Measurements from ENCODE around the gene TRIP4. TPM values are rescaled to one million over a fixed set of nuclear protein-coding genes. Genes with fewer than 3 reads are reported as not detected.

TRIP4 gene
- total RNA-seq, 4 donors from 2014 or later, result 1.9 to 5.3 (median 3.4) TPM

DNA sequence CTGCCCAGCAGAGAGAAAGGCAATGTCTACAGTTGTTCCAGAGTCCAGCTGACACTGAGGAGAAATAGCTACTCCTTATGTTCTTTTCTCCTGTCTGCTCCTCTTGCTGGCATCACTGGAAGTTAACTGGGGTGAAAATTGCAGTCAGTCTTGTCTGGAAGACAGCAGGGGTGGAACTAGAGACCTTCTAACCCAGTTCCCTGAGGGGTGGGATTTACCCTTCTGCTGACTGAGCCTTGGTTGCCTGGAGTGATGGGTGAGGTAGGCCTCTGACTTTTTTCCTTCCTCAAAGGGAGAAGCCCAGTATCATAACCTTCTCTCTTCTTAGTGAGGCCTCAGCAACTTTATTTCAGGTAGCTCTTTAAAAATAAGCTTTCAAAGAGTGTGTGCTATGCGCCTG, 88.9 kb downstream of the TRIP4 start:
- in situ Hi-C loops (cut with MboI; ENCODE audit: low sequenced_read_pairs in 4 of 4) (no loop called here), intact Hi-C loops (cut with DNase I; ENCODE audit: low total_unique reads) (no loop called here)

DNA sequence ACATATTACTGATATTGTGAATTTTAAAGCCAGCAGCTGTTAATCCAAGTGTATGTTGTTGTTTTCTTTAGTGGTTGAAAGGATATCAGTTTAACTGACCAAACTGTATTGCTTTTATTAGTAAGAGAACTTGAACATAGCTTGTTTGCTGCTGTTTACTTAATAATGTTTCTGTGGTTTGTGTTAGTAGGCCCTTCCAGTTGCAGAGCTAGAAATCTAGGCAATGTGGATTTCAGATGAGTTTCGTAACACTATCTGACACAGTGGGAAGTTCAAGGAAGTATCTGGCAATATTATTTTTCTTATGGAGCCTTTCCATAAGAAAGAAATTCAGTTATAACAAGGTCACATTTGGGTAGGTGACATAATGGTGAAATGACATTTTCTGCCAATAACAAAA, 91.2 kb downstream of the TRIP4 start:
- Histone ChIP-seq H3K9me3 (no peaks in the 10 kb centered on the region), H3K27ac (no peak overlapping the region), H3K4me3 (no peak overlapping the region), H3K27me3 (no peaks in the 10 kb centered on the region), H3K36me3 (no peaks in the 10 kb centered on the region), H3K4me1 (peaks cover 0 to 4% of the 10 kb centered on the region in 2 donors)
- no peak for TF ChIP-seq POLR2A (IDR thresholded peaks at IDR 0.05)
- TF ChIP-seq, protein P1, sequence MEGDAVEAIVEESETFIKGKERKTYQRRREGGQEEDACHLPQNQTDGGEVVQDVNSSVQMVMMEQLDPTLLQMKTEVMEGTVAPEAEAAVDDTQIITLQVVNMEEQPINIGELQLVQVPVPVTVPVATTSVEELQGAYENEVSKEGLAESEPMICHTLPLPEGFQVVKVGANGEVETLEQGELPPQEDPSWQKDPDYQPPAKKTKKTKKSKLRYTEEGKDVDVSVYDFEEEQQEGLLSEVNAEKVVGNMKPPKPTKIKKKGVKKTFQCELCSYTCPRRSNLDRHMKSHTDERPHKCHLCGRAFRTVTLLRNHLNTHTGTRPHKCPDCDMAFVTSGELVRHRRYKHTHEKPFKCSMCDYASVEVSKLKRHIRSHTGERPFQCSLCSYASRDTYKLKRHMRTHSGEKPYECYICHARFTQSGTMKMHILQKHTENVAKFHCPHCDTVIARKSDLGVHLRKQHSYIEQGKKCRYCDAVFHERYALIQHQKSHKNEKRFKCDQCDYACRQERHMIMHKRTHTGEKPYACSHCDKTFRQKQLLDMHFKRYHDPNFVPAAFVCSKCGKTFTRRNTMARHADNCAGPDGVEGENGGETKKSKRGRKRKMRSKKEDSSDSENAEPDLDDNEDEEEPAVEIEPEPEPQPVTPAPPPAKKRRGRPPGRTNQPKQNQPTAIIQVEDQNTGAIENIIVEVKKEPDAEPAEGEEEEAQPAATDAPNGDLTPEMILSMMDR (IDR thresholded peaks at IDR 0.05 in 4 of 5, conservative IDR thresholded peaks at IDR 0.05 in 1 of 5), result no peak
- no peak for DNase-seq
- ATAC-seq, result no peak
- in situ Hi-C loops (cut with MboI; ENCODE audit: low sequenced_read_pairs in 4 of 4), result no loop called here
- intact Hi-C loops (cut with DNase I; ENCODE audit: low total_unique reads), result no loop called here

More for the DNA sequence above, 88.9 kb downstream of the TRIP4 start:
- no peak for DNase-seq
- Histone ChIP-seq H3K9me3 (no peaks in the 10 kb centered on the region), H3K27me3 (no peaks in the 10 kb centered on the region), H3K36me3 (no peaks in the 10 kb centered on the region), H3K27ac (no peak overlapping the region), H3K4me1 (peaks cover 0 to 4% of the 10 kb centered on the region in 2 donors), H3K4me3 (no peak overlapping the region)
- TF ChIP-seq, protein P1 (IDR thresholded peaks at IDR 0.05 in 4 of 5, conservative IDR thresholded peaks at IDR 0.05 in 1 of 5), result no peak
- TF ChIP-seq POLR2A (IDR thresholded peaks at IDR 0.05), result no peak
- no peak for ATAC-seq

DNA sequence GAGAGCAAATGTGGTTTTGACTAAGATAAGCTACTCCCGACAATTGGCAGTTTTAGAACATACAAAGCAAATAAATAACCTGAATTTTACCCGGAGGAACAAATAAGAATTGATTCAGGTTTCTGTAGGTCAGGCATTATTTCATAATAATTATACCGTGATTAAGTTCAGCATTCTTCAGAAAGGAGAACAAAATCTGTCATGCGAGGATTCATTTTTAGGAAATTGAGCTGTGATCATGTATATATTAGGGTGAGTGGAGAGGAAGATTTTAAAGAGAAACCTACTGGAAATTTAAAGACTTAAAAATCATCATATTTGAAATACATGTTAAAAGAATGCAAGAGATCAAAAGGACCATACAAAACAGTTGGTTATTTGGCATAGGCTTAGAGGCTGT, 93.3 kb downstream of the TRIP4 start:
- in situ Hi-C loops (cut with MboI; ENCODE audit: low sequenced_read_pairs in 4 of 4), result no loop called here

DNA sequence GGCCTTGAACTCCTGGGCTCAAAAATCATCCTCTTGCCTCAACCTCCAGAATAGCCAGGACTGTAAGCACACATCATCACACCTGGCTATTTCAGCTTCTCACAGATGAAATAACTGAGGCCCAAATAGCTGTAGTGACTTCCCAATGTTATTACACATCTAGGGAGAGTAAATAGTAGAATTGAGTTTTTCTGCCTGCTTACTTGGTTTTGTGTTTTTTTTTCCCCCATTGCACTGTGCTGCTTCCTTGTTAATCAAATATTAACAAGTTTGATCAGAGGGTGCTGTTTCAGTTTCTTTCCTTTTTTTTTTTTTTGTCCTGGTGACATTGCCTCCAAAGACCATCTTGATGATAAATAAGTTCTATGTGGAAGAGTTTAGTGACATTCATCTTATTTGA, 96.1 kb downstream of the TRIP4 start:
- Histone ChIP-seq H3K27ac (no peak overlapping the region), H3K9me3 (no peaks in the 10 kb centered on the region), H3K4me1 (peaks cover 0 to 3% of the 10 kb centered on the region in 2 donors), H3K4me3 (no peak overlapping the region), H3K36me3 (no peaks in the 10 kb centered on the region), H3K27me3 (no peaks in the 10 kb centered on the region)
- intact Hi-C loops (cut with DNase I; ENCODE audit: low total_unique reads) (no loop called here), in situ Hi-C loops (cut with MboI; ENCODE audit: low sequenced_read_pairs in 4 of 4) (no loop called here)
- no peak for ATAC-seq
- no peak for TF ChIP-seq POLR2A (IDR thresholded peaks at IDR 0.05)
- TF ChIP-seq, protein P1 (IDR thresholded peaks at IDR 0.05 in 4 of 5, conservative IDR thresholded peaks at IDR 0.05 in 1 of 5), result no peak
- DNase-seq, result no peak

More for the DNA sequence above, 93.3 kb downstream of the TRIP4 start:
- DNase-seq (no peak), ATAC-seq (no peak)
- Histone ChIP-seq H3K27me3 (no peaks in the 10 kb centered on the region), H3K36me3 (no peaks in the 10 kb centered on the region), H3K4me1 (peaks cover 0 to 4% of the 10 kb centered on the region in 2 donors), H3K27ac (no peak overlapping the region), H3K4me3 (no peak overlapping the region), H3K9me3 (no peaks in the 10 kb centered on the region)
- TF ChIP-seq, protein P1 (IDR thresholded peaks at IDR 0.05 in 4 of 5, conservative IDR thresholded peaks at IDR 0.05 in 1 of 5), result no peak
- TF ChIP-seq POLR2A (IDR thresholded peaks at IDR 0.05), result no peak
- intact Hi-C loops (cut with DNase I; ENCODE audit: low total_unique reads), result no loop called here

DNA sequence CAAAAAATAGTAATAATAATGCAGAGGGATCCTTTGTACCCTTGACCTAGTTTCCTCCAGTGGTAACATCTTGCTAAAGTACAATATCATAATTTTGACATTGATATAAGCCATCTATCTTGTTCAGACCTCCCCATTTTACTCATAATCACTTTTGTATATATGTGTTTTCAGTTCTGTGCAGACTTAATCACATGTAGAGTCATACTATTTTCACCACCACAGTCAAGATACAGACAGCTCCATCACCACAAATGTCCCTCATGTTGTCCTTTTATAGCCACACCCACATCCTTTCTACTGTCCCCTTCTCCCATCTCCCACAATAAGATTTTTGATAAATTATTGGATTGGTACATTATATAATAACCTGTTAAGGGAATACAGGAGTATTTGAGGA, 98.2 kb downstream of the TRIP4 start:
- TF ChIP-seq POLR2A (IDR thresholded peaks at IDR 0.05), result no peak
- TF ChIP-seq, protein P1 (IDR thresholded peaks at IDR 0.05 in 4 of 5, conservative IDR thresholded peaks at IDR 0.05 in 1 of 5), result no peak
- H3K4me1 ChIP-seq, result peaks cover 0 to 3% of the 10 kb centered on the region in 2 donors
- ATAC-seq, result no peak
- no peaks in the 10 kb centered on the region for H3K36me3 ChIP-seq
- H3K4me3 ChIP-seq, result no peak overlapping the region
- DNase-seq, result no peak
- H3K27ac ChIP-seq, result no peak overlapping the region
- in situ Hi-C loops (cut with MboI; ENCODE audit: low sequenced_read_pairs in 4 of 4) (no loop called here), intact Hi-C loops (cut with DNase I; ENCODE audit: low total_unique reads) (no loop called here)
- H3K27me3 ChIP-seq, result no peaks in the 10 kb centered on the region
- no peaks in the 10 kb centered on the region for H3K9me3 ChIP-seq

All from gastrocnemius medialis (tissue), 4 donors.